Posterior cingulate gyrus (tissue), 11 donors: ENCODE results near the gene PPP1R12B.
"Not testable (repeated sequence)": the region's sequence is repeated elsewhere in the genome, so short reads cannot be mapped to it uniquely, and the experiment has no call there.

Experiments used
- DNase-seq, 10 donors: peaks; one replicate each; pipeline versions ENCODE4 v3.0.0 to v3.0.0-alpha.2; 2020 to 2021; ENCODE audit warnings: mixed read lengths in 3 of 10
- intact Hi-C: fragments of 100-400 bp; cut with DNase I; formaldehyde crosslinking; loops from one replicate; pipeline ENCODE4 v1.15.1; 2023

The PPP1R12B gene

GRCh38 chr1:202343652-202344349, 4.7 kb upstream of the PPP1R12B start:
- intact Hi-C loops, result no loop called here
- no peak for DNase-seq

- DNase-seq, result no peak
- intact Hi-C loops, result loop anchor here (5.0 kb wide), 1 partner anchor 69 kb away; no protein-coding TSS in a partner anchor
These were observed 442 bp upstream of the PPP1R12B start for GRCh38 chr1:202348005-202348508.

- intact Hi-C loops, result loop anchor here (5.0 kb wide), 1 partner anchor 68 kb away; no protein-coding TSS in a partner anchor
- no peak for DNase-seq
These were observed 868 bp downstream of the PPP1R12B start for GRCh38 chr1:202349206-202349928.

- DNase-seq, result no peak
- intact Hi-C loops, result loop anchor here (5.0 kb wide), 1 partner anchor 56 kb away; no protein-coding TSS in a partner anchor
These were observed 3.2 kb downstream of the PPP1R12B start for GRCh38 chr1:202351725-202352124.

- intact Hi-C loops, result loop anchor here (5.0 kb wide), 1 partner anchor 55 kb away; no protein-coding TSS in a partner anchor
- DNase-seq, result not testable (repeated sequence)
These were observed 4.2 kb downstream of the PPP1R12B start for GRCh38 chr1:202352583-202353197.

- no peak for DNase-seq
- intact Hi-C loops, result no loop called here
These were observed 7.5 kb downstream of the PPP1R12B start for GRCh38 chr1:202355944-202356553.

- intact Hi-C loops, result no loop called here
- no peak for DNase-seq
These were observed 9.0 kb downstream of the PPP1R12B start for GRCh38 chr1:202357506-202357905.

GRCh38 chr1:202361224-202361623, 12.7 kb downstream of the PPP1R12B start:
- DNase-seq, result no peak
- intact Hi-C loops, result no loop called here

- no peak for DNase-seq
- intact Hi-C loops, result no loop called here
These were observed 13.2 kb downstream of the PPP1R12B start for GRCh38 chr1:202361701-202362100.

- intact Hi-C loops, result no loop called here
- DNase-seq, result no peak
These were observed 13.7 kb downstream of the PPP1R12B start for GRCh38 chr1:202362212-202362611.

GRCh38 chr1:202365092-202365815, 16.8 kb downstream of the PPP1R12B start:
- no peak for DNase-seq
- intact Hi-C loops, result no loop called here

GRCh38 chr1:202367271-202367670, 18.8 kb downstream of the PPP1R12B start:
- intact Hi-C loops, result no loop called here
- DNase-seq, result no peak

- intact Hi-C loops, DNase-seq: not testable (repeated sequence)
These were observed 22.4 kb downstream of the PPP1R12B start for GRCh38 chr1:202370906-202371305.

- intact Hi-C loops, result no loop called here
- no peak for DNase-seq
These were observed 25.6 kb downstream of the PPP1R12B start for GRCh38 chr1:202374099-202374498.

GRCh38 chr1:202375175-202375574, 26.7 kb downstream of the PPP1R12B start:
- intact Hi-C loops, DNase-seq: not testable (repeated sequence)

- DNase-seq, result no peak
- intact Hi-C loops, result no loop called here
These were observed 27.7 kb downstream of the PPP1R12B start for GRCh38 chr1:202376247-202376646.

- DNase-seq, intact Hi-C loops: not testable (repeated sequence)
These were observed 31.5 kb downstream of the PPP1R12B start for GRCh38 chr1:202379884-202380529.

GRCh38 chr1:202380535-202380934, 32.0 kb downstream of the PPP1R12B start:
- intact Hi-C loops, DNase-seq: not testable (repeated sequence)

GRCh38 chr1:202381867-202382266, 33.4 kb downstream of the PPP1R12B start:
- DNase-seq, intact Hi-C loops: not testable (repeated sequence)
